22Rv1 (cell line): ENCODE measurements around the gene WNT3A.

ENCODE experiments used
- CTCF ChIP-seq: fragments of 450-650 bp; IDR thresholded peaks from 2 replicates; pipeline ENCODE4 v1.5.1; 2017; ENCODE audit warnings: mild to moderate bottlenecking
- ZFX ChIP-seq: fragments of 450-650 bp; IDR thresholded peaks from 2 replicates; pipeline ENCODE4 v1.6.1; 2017; ENCODE audit warnings: antibody characterized with exemption, borderline replicate concordance

DNA sequence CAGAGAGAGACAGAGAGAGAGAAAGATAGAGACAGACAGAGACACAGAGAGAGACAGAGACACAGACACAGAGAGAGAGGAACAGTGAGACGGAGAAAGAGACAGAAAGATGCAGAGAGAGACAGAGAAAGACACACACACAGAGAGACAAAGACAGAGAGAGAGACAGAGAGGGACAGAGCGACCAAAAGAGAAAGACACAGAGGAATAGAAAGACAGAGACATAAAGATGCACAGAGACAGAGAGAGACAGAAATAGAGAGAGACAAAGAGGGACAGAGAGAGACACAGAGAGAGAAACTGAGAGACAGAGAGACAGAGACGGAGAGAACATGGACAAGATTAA lies 16.5 kb downstream of the WNT3A start:
- TF ChIP-seq CTCF (no peak), ZFX (no peak)
